K562 (cell line): ENCODE measurements around the gene UTP11. TPM values are rescaled to one million over a fixed set of nuclear protein-coding genes. Genes with fewer than 3 reads are reported as not detected.

Source experiments
- ASH1L ChIP-seq: fragments of 450-650 bp; IDR thresholded peaks from 2 replicates; pipeline ENCODE4 v1.6.1; 2018; ENCODE audit warnings: borderline replicate concordance, mild to moderate bottlenecking, low read depth; ENCODE audit not compliant: partially characterized antibody
- BRCA1 ChIP-seq, 2 experiments: fragments of 450-650 bp in 1 of 2; sonication (generic) in 1 of 2; formaldehyde crosslinking in 1 of 2; IDR thresholded peaks; 2 replicates each; pipeline versions ENCODE4 v1.5.0 to v1.6.1; 2017 to 2020; ENCODE audit warnings: mild to moderate bottlenecking in 1 of 2, missing genetic modification reagents in 1 of 2
- BRD9 ChIP-seq: fragments of 450-650 bp; IDR thresholded peaks from 2 replicates; pipeline ENCODE4 v1.6.1; 2018; ENCODE audit warnings: low read depth; ENCODE audit not compliant: partially characterized antibody
- ELK3 ChIP-seq: fragments of 450-650 bp; formaldehyde crosslinking; IDR thresholded peaks from 2 replicates; pipeline ENCODE4 v1.4.0; 2020; ENCODE audit warnings: mild to moderate bottlenecking
- GTF2A2 ChIP-seq: IDR thresholded peaks from 2 replicates; pipeline ENCODE4 v1.6.1; 2016; ENCODE audit warnings: mild to moderate bottlenecking, missing genetic modification characterization, missing compliant biosample characterization
- KDM2B ChIP-seq: fragments of 250-450 bp; sonication (Bioruptor Pico); IDR thresholded peaks from 2 replicates; pipeline ENCODE4 v1.8.0; 2021; ENCODE audit warnings: mild to moderate bottlenecking, moderate library complexity
- MEF2D ChIP-seq: conservative IDR thresholded peaks from 2 replicates; pipeline ENCODE4 v1.6.1; 2016; ENCODE audit warnings: low read depth, missing genetic modification characterization, missing compliant biosample characterization
- POLR2G ChIP-seq: fragments of 200-400 bp; formaldehyde crosslinking; IDR thresholded peaks from 2 replicates; pipeline ENCODE4 v1.6.1; 2017; ENCODE audit warnings: low read depth, mild to moderate bottlenecking, antibody characterized with exemption, low read length, moderate library complexity
- RBM25 ChIP-seq: fragments of 200-400 bp; formaldehyde crosslinking; IDR thresholded peaks from 2 replicates; pipeline ENCODE4 v1.6.1; 2018; ENCODE audit warnings: low read length, low read depth, moderate library complexity; ENCODE audit not compliant: severe bottlenecking
- SLC30A9 ChIP-seq: fragments of 250-450 bp; sonication (Bioruptor Pico); IDR thresholded peaks from 2 replicates; pipeline ENCODE4 v1.8.0; 2022; ENCODE audit warnings: mild to moderate bottlenecking, moderate library complexity
- TAF9B ChIP-seq: fragments of 450-650 bp; IDR thresholded peaks from 2 replicates; pipeline ENCODE4 v1.6.1; 2018; ENCODE audit warnings: mild to moderate bottlenecking; ENCODE audit not compliant: partially characterized antibody
- XRCC4 ChIP-seq: IDR thresholded peaks from one replicate; pipeline ENCODE4 v1.6.1; 2011; ENCODE audit not compliant: insufficient read depth, insufficient read length; ENCODE audit errors: extremely low read depth
- YY1 ChIP-seq, 3 experiments: IDR thresholded peaks; 2 replicates each; pipeline ENCODE4 v1.6.1; 2011; ENCODE audit warnings: low read length in 2 of 3, mild to moderate bottlenecking in 2 of 3, moderate library complexity in 2 of 3, borderline replicate concordance in 1 of 3, control low read depth in 1 of 3, low read depth in 1 of 3; ENCODE audit not compliant: insufficient read depth in 3 of 3, insufficient replicate concordance in 2 of 3, control insufficient read depth in 1 of 3, insufficient read length in 1 of 3; ENCODE audit errors: extremely low read depth in 1 of 3
- ZBTB1 ChIP-seq: sonication (generic); formaldehyde crosslinking; IDR thresholded peaks from 2 replicates; pipeline ENCODE4 v1.8.1; 2023; ENCODE audit warnings: missing genetic modification reagents, low read depth, mild to moderate bottlenecking, borderline replicate concordance
- ZNF507 ChIP-seq: conservative IDR thresholded peaks from 2 replicates; pipeline ENCODE4 v1.6.1; 2017; ENCODE audit warnings: missing genetic modification characterization, missing compliant biosample characterization
- ZNF551 ChIP-seq: fragments of 250-450 bp; sonication (Bioruptor Pico); IDR thresholded peaks from 2 replicates; pipeline ENCODE4 v1.5.0; 2021; ENCODE audit warnings: mild to moderate bottlenecking, moderate library complexity
- ZNF76 ChIP-seq: fragments of 250-450 bp; sonication (Bioruptor Pico); IDR thresholded peaks from 2 replicates; pipeline ENCODE4 v1.4.0; 2020; ENCODE audit warnings: mild to moderate bottlenecking, moderate library complexity, borderline replicate concordance
- ZNF830 ChIP-seq: fragments of 250-450 bp; sonication (Bioruptor Pico); IDR thresholded peaks from 2 replicates; pipeline ENCODE4 v1.5.0; 2021; ENCODE audit warnings: mild to moderate bottlenecking
- polyA plus RNA-seq, 8 experiments: library from polyadenylated mRNA; depleted of rRNA in 4 of 8; stranded (reverse) in 5 of 8; unstranded in 3 of 8; fragments of >200 nt; fragmentation: Nextera tagmentation in 2 of 8; fragmentation: Illumina TruSeq in 1 of 8; extraction: Ambion mirVana in 2 of 8; extraction: Trizol in 1 of 8; gene quantifications; 2 replicates each; pipeline versions ENCODE4 v1.2.1 to v1.2.3, GENCODE V29; 2011 to 2014; ENCODE audit warnings: inconsistent platforms in 1 of 8, missing spikeins in 1 of 8
- total RNA-seq, 7 experiments: library from RNA; depleted of rRNA in 6 of 7; stranded (reverse); fragments of >200 nt in 6 of 7; fragmentation: Illumina TruSeq in 2 of 7; extraction: Trizol in 2 of 7; gene quantifications; 2 replicates each; pipeline versions ENCODE4 v1.2.1 to v1.2.3, GENCODE V29; 2011 to 2021; ENCODE audit warnings: low replicate concordance in 1 of 7
- TF ChIP-seq, protein P1 (sequence below), 2 experiments: fragments of 450-650 bp; IDR thresholded peaks; 2 replicates each; pipeline ENCODE4 v1.6.1; 2018; ENCODE audit warnings: mild to moderate bottlenecking in 2 of 2, low read depth in 1 of 2; ENCODE audit not compliant: partially characterized antibody in 2 of 2

Gene UTP11
- total and polyA plus RNA-seq, 9 of the 15 experiments (the other 6 are each of a cell fraction or from before 2014, with no cell fraction given), result 91.1 to 378 (median 221) TPM

DNA sequence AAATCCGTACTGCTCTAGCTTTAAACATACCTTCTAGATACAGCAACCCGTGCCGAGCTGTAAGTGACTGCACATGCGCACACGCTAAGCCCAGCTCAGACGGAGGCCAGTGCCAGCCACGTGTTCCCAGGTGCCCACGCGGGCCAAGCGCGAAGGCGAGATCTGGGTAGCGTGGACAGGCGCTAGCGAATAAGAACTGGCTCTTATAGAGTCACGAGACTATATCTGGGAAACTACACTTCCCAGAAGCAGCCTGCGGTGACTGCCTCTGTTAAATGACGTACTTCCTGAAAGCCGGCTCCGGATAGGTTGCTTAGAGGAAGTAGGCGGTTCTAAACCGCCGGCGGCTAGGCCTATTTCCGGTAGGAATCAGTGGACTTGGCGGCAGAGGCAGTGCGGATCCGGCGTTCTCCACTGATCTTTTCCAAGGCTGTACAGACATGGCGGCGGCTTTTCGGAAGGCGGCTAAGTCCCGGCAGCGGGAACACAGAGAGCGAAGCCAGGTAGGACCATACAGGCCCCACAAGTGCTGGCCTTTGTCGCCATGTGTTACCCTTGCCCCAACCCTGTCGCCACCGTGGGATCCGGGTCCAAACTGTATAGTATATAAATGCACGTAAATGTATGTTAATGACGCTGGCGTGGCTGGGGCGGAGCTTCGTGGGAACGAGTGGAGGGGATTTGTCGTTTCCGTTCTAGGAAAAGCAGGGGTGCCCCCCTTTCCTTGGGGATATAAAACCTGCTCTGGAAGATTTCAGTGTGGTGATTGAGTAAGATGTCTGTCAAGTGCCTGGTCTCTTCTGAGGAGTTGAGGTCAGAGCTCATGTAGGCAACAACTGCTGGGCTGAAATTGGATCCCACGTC, at the start of gene UTP11 (continued):
- TF ChIP-seq, protein P1, sequence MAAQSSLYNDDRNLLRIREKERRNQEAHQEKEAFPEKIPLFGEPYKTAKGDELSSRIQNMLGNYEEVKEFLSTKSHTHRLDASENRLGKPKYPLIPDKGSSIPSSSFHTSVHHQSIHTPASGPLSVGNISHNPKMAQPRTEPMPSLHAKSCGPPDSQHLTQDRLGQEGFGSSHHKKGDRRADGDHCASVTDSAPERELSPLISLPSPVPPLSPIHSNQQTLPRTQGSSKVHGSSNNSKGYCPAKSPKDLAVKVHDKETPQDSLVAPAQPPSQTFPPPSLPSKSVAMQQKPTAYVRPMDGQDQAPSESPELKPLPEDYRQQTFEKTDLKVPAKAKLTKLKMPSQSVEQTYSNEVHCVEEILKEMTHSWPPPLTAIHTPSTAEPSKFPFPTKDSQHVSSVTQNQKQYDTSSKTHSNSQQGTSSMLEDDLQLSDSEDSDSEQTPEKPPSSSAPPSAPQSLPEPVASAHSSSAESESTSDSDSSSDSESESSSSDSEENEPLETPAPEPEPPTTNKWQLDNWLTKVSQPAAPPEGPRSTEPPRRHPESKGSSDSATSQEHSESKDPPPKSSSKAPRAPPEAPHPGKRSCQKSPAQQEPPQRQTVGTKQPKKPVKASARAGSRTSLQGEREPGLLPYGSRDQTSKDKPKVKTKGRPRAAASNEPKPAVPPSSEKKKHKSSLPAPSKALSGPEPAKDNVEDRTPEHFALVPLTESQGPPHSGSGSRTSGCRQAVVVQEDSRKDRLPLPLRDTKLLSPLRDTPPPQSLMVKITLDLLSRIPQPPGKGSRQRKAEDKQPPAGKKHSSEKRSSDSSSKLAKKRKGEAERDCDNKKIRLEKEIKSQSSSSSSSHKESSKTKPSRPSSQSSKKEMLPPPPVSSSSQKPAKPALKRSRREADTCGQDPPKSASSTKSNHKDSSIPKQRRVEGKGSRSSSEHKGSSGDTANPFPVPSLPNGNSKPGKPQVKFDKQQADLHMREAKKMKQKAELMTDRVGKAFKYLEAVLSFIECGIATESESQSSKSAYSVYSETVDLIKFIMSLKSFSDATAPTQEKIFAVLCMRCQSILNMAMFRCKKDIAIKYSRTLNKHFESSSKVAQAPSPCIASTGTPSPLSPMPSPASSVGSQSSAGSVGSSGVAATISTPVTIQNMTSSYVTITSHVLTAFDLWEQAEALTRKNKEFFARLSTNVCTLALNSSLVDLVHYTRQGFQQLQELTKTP (IDR thresholded peaks at IDR 0.05; ENCODE audit: low read depth in 1 of 2, partially characterized antibody in 2 of 2), result peak; percentile 41 to 92
- TF ChIP-seq ZNF551 (CRISPR knock-in tag), result no peak
- TF ChIP-seq SLC30A9 (CRISPR knock-in tag), result 0 out of 2 replicates have a peak, but pooled peaks have one; percentile 61
- no peak for TF ChIP-seq RBM25
- TF ChIP-seq TAF9B, result peak; percentile 97
- TF ChIP-seq ELK3 (CRISPR knock-in tag), result no peak
- TF ChIP-seq ZNF76 (CRISPR knock-in tag), result peak; percentile 98
- TF ChIP-seq MEF2D, result peak; percentile 90
- TF ChIP-seq POLR2G, result peak; percentile 93
- TF ChIP-seq GTF2A2, result 0 out of 2 replicates have a peak, but pooled peaks have one; percentile 40
- TF ChIP-seq YY1 (IDR thresholded peaks at IDR 0.05; ENCODE audit: borderline replicate concordance in 1 of 3, control insufficient read depth in 1 of 3, extremely low read depth in 1 of 3, insufficient read depth in 3 of 3, insufficient read length in 1 of 3, insufficient replicate concordance in 2 of 3, low read depth in 1 of 3, low read length in 2 of 3), result peak; percentile 49 to 91 (median 84)
- TF ChIP-seq BRCA1 (IDR thresholded peaks at IDR 0.05), result no peak
- TF ChIP-seq BRCA1 (CRISPR knock-in tag; IDR thresholded peaks at IDR 0.05), result no peak
- peak; percentile 81 for TF ChIP-seq ASH1L
- TF ChIP-seq ZBTB1, result peak; percentile 79
- TF ChIP-seq KDM2B (CRISPR knock-in tag), result peak; percentile 81; the same call in 1 of the 2 replicates
- TF ChIP-seq ZNF507, result no peak
- TF ChIP-seq XRCC4, result no peak
- TF ChIP-seq ZNF830 (CRISPR knock-in tag), result 0 out of 2 replicates have a peak, but pooled peaks have one; percentile 64
- peak; percentile 60 for TF ChIP-seq BRD9
